ENCODE results near the gene TENM4.

GRCh38 chr11:78949976-78950690 is 490.7 kb downstream of the TENM4 start:
- TF ChIP-seq FOXM1 (IDR thresholded peaks at IDR 0.05; ENCODE audit: borderline replicate concordance) (no peak), FOXA1 (IDR thresholded peaks at IDR 0.05) (no peak), SP1 (IDR thresholded peaks at IDR 0.05) (no peak), L3MBTL2 (conservative IDR thresholded peaks at IDR 0.05) (no peak), TARDBP (IDR thresholded peaks at IDR 0.05) (no peak), FOXK2 (IDR thresholded peaks at IDR 0.05) (no peak), HDGF (IDR thresholded peaks at IDR 0.05; ENCODE audit: borderline replicate concordance) (no peak)
- TF ChIP-seq, protein P1, sequence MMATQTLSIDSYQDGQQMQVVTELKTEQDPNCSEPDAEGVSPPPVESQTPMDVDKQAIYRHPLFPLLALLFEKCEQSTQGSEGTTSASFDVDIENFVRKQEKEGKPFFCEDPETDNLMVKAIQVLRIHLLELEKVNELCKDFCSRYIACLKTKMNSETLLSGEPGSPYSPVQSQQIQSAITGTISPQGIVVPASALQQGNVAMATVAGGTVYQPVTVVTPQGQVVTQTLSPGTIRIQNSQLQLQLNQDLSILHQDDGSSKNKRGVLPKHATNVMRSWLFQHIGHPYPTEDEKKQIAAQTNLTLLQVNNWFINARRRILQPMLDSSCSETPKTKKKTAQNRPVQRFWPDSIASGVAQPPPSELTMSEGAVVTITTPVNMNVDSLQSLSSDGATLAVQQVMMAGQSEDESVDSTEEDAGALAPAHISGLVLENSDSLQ (IDR thresholded peaks at IDR 0.05) = no peak

Measured in HEK293T (cell line).